HG03439 (cell line): Measurements from ENCODE around the gene IGF2BP2.
"Not testable (repeated sequence)": the region's sequence is repeated elsewhere in the genome, so short reads cannot be mapped to it uniquely, and the experiment has no call there.

Experiments used
- ATAC-seq: cut with Tn5 transposase; IDR thresholded peaks from one replicate; pipeline ENCODE4 v1.9.1; 2021; ENCODE audit warnings: mild to moderate bottlenecking, moderate library complexity; ENCODE audit not compliant: unreplicated experiment

Gene IGF2BP2

DNA sequence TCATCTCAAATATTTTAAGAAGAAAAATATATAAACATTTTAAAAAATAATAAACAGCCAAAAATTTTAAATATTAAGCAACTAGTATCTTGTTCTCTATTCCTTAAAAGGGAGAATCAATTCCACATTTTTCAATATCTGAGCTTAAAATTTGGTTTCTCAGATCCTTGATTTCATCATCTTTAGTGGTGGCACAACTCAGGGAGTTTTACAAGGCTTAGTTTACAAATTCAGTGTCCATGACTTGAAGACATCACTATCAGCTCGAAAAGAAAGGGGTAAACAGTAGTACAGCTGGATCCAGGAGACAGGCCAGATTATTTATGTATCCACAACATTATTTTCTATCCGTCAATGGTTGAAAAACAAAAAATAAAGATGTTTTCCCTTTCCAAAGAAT is 11.6 kb downstream of the IGF2BP2 start:
- ATAC-seq: no peak

- ATAC-seq: no peak
These were observed 17.3 kb downstream of the IGF2BP2 start for GRCh38 chr3:185807445-185808068.

GRCh38 chr3:185798831-185799110 is 26.1 kb downstream of the IGF2BP2 start:
- not testable (repeated sequence) for ATAC-seq

- no peak for ATAC-seq
These were observed 26.6 kb downstream of the IGF2BP2 start for GRCh38 chr3:185797993-185798830.

DNA sequence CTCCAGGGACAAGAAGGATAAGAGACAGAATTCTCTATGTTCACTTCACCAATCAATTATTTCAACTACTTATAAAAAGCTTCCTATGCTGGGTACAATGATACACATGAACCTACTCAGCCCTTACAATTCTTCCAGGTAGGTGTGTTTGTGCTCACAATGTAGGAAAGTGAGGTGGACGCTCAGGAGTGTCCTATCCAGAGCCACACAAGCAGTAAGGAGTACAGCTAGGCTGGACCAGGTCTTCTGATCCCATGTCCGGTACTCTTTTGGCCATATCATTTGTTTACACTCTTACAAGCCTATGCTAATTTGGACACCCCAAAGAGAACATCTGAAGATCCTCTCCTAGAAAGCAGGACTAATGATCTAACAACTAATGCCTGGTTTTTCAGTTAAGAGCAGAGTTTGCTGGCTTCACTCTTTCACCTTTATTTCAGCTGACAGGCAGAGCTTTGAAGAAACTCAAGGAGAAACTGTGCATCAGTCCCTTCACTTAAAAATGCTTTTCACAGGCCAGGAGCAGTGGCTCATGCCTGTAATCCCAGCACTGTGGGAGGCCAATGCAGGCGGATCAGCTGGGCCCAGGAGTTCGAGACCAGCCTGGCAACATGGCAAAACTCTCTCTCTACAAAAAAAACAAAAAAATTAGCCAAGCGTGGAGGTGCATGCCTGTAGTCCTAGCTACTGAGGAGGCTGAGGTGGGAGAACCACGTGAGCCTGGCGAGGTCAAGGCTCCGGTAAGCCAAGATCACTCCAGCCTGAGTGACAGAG is 27.5 kb downstream of the IGF2BP2 start:
- no peak for ATAC-seq

DNA sequence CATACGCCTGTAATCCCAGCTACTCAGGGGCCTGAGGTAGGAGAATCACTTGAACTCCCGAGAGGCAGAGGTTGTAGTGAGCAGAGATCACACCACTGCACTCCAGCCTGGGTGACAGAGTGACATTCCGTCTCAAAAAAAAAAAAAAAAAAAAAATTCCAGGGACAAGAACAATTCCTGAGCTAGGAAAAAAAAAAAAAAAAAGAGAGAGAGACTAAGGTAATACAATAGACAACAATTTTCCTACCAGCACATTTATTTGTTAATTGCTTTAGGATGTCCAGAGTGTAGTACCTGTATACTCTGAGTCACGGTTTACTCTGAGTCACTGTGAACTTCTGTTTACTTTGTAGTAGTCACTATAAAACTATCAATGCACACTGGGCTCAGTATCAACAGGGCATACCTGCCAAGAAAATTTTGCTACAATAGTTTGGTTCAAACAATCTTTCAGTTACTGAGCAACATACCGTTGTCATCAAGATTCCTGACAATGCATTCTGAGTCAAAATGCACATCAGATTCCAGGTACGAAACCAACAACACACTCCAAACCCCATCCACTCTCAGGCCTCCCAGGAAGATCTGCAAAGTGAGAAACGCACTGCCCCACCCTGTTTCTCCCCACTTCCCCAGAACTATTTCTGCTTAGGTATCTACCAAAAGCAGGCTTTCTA is 28.3 kb downstream of the IGF2BP2 start:
- ATAC-seq: no peak

GRCh38 chr3:185793381-185793780 is 31.5 kb downstream of the IGF2BP2 start:
- no peak for ATAC-seq

DNA sequence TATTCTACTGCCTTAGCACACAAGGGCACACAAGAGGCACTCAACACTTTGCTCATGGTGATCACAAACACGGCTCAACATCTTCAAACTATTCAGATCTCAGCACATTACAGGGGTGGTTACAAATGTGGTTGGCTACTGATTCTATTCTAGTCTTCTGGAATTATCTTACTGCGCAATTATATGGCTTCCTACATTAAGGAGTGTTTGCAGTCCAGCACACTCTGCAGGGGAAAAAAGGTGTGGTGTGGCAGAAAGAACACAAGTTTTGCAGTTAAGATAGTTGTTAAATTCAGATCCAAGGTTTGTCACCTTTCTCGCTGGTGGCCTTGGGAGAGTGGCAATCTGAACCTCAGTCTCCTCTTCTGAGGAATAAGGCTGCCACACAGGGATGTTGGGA is 31.9 kb downstream of the IGF2BP2 start:
- no peak for ATAC-seq

DNA sequence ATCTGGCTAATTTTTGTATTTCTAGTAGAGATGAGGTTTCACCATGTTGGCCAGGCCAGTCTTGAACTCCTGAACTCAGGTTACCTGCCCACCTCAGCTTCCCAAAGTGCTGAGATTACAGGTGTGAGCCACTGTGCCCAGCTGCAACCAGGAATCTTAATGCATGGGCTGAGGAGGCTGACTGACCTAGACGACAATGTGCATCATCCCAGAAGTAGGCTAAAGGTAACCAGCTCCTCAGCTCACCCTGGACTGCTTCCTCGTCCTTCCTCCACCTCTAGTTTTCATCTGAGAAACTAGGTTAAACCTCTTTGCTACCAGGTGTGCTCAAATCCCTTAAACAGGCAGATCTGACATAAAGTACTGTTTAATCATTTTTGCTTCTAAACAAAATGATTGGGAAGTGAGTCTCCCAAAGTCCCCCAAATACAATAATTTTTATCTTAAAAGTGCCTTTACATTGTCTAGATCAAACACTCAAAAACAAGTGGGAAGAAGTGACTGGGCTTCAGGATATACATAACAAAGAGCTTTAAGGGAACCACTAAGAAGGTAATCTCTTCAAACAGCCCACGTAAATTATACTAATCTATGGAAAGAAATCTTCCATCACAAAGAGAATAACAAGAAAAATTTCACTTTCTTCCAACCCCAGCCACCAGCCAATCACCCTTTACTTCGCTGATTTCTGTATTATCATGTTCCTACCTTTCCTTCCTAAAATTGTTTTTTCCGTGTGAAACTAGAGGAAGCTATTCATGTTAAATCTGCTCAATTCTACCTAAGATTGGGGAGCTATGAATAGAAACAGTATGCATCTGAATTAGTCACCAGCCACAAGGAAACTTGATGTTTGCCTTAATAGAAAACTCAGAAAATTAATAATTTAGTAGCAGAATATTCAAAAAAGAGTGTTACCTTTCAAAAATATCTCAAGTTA is 34.7 kb downstream of the IGF2BP2 start:
- ATAC-seq: no peak

- no peak for ATAC-seq
These were observed 35.7 kb downstream of the IGF2BP2 start for GRCh38 chr3:185789134-185789533.

- no peak for ATAC-seq
These were observed 36.5 kb downstream of the IGF2BP2 start for GRCh38 chr3:185788292-185788691.

GRCh38 chr3:185786956-185787877 is 37.6 kb downstream of the IGF2BP2 start:
- no peak for ATAC-seq

- not testable (repeated sequence) for ATAC-seq
These were observed 38.6 kb downstream of the IGF2BP2 start for GRCh38 chr3:185786258-185786657.

DNA sequence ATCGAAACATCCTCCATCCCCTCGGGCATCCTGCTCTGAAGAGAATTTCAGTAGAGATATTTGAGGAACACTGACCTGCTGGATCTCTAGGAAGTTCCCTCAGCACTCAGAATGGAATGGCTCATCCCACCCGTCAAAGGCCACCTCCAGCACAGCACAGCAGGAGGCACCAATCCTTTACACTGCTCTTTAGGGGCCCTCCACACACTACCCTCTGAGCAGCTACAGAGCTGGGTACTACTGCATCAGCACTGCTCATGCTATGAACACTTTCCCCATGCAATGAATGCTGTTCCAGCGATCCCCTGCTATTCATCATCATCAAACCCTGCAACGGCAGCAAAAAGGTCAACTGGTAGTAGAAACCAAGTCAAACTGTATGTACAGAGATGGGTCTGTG is 40.5 kb downstream of the IGF2BP2 start:
- ATAC-seq: no peak

DNA sequence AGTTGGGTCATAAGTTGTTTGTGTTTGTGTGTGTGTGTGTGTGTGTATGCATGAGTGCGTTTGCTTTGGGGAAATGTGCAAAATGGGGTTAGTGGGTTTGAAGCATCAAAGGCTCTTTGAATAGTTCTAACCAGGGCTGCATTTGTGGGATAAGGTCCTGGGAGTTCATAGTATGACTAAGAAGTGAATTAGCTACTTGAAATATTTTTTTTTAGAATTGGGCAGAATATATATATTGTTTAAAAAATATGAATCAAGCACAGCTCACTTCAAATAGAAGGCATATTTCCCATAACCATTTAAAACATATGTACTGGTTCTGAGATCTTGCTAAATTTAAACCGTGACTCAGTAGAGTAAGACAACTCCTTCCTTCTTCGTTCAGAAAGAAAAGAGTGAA is 43.1 kb downstream of the IGF2BP2 start:
- no peak for ATAC-seq

DNA sequence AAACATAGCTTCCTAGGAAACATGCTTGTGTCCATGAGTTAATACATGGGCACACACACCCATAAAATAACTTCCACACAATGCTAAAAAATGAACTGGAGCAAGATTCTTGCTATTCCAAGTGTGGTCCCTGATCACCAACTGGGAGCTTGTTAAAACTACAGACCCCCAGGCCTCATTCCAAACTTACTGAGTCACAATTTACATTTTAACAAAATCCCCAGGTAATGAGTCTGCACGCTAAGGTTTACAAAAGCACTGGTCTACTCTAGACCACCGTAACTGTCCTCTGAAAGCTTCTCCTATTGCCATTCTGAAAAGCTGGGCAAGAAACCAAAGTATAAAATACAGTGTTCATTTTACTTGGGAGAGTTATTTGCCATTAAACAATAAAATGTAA is 45.4 kb downstream of the IGF2BP2 start:
- no peak for ATAC-seq

DNA sequence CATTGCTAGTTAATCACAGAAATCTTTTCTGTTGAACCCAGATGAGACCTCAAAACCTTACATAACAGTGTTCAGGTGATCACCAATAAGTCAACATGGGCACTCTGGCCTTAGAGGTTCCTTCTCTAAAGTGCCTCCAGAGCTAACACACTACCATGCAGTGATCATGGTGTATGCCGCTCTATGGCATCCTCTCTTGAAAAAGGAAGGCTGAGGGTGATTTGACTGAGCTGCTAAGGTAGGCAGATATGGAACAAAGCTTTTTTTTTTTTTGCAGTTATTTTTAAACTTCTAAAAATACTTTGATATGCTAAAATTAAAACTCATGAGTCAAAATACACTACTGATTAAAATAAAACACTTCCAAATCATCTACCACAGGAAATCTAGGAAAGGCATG is 46.0 kb downstream of the IGF2BP2 start:
- no peak for ATAC-seq

DNA sequence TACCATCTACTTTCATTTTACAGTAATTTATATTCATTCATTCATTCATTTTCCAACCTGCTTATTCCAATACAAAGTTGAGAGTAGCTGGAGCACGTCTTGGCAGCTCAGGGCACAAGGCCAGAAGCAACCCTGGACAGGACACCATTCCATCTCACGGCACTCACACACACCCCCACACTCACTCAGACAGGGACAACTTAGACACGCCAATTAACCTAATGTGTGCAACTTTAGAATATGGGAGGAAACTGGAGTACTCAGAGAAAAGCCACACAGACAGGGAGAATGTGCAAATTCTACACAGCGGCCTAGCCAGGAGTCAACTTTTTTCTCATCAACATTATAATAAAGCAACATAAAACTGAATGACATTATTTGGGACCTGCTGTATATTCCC is 46.7 kb downstream of the IGF2BP2 start:
- ATAC-seq: no peak

GRCh38 chr3:185770109-185770508 is 54.7 kb downstream of the IGF2BP2 start:
- ATAC-seq: no peak
